Keratinocyte (primary cell): Measurements from ENCODE around the gene TIAM1.

Source experiments
- CTCF ChIP-seq, 3 experiments: IDR thresholded peaks in 1 of 3; conservative IDR thresholded peaks in 1 of 3; optimal IDR thresholded peaks in 1 of 3; 2 replicates in 2 of 3; 3 replicates in 1 of 3; pipeline versions ENCODE3 to v1.5.1; 2011; ENCODE audit warnings: low read length in 3 of 3, mild to moderate bottlenecking in 3 of 3, moderate library complexity in 2 of 3, control low read depth in 1 of 3, inconsistent platforms in 1 of 3; ENCODE audit not compliant: insufficient read depth in 2 of 3; ENCODE audit errors: extremely low read depth in 1 of 3
- EZH2 ChIP-seq: IDR thresholded peaks from one replicate; pipeline ENCODE4 v1.6.1; 2012; ENCODE audit warnings: inconsistent platforms, mild to moderate bottlenecking, low read length, moderate library complexity

GRCh38 chr21:31185663-31186062 is 158.4 kb downstream of the TIAM1 start:
- no peak for TF ChIP-seq CTCF (optimal IDR thresholded peaks at IDR 0.05 in 1 of 3, IDR thresholded peaks at IDR 0.05 in 1 of 3, conservative IDR thresholded peaks at IDR 0.05 in 1 of 3; ENCODE audit: extremely low read depth in 1 of 3, insufficient read depth in 2 of 3, low read length in 3 of 3)
- no peak for TF ChIP-seq EZH2
